Measurements from ENCODE around the gene GCGR. TPM values are rescaled to one million over a fixed set of nuclear protein-coding genes. Genes with fewer than 3 reads are reported as not detected.

Gene GCGR
- total and polyA plus RNA-seq, 2 experiments from 2014 or later = 0.17 to 0.23 TPM

DNA sequence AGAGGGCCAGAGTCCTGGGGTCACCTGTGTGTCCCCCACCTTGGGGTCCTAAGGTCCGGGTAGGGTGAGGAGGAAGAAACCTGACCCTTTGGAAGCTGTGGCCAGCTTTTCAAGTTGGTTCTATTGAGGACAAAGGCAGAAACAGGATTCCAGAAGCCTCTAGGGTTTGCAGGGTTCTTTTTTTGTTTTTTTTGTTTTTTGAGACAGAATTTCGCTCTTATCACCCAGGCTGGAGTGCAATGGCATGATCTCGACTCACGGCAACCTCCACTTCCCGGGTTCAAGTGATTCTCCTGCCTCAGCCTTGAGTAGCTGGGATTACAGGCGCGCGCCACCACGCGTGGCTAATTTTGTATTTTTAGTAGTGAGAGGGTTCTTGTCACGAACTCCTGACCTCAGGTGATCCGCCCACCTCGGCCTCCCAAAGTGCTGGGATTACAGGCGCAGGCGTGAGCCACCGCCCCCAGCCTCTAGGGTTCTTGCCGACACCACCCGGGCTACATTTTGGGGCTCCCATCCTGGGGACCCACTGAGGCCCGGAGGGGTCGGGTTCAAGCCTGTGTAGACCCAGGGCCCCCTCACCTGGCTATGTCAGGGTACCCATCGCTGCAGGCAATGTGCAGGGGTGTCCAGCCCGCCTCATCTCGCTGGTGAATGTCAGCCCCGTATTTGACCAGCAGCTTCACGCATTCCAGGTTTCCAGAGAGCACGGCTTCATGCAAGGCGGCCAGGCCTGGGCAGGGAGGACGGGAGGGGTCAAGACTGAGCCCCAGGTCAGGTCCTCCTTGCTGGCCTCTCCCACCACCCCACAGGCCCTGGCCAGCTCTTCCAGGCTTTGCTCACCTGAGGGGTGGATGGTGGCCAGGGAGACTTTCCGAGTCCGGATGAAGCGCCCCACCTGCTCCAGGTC lies 30.2 kb downstream of the GCGR start:
- Histone ChIP-seq H2AFZ (peak overlapping the region; percentile 78; the same call in 1 of the 2 replicates), H3F3A (replicated peaks; ENCODE audit: low read depth) (peaks cover 21% of the 10 kb centered on the region; the same call in 1 of the 2 replicates), H3K4me1 (ENCODE audit: insufficient read depth) (peaks cover 11% of the 10 kb centered on the region), H3K27me3 (ENCODE audit: insufficient read depth) (no peaks in the 10 kb centered on the region), H3K27ac (ENCODE audit: low read depth) (peak overlapping the region; percentile 87; the same call in 1 of the 2 replicates), H3K79me2 (replicated peaks; ENCODE audit: insufficient read depth) (peaks cover 9% of the 10 kb centered on the region), H3K36me3 (ENCODE audit: insufficient read depth) (no peaks in the 10 kb centered on the region), H3K4me3 (peak overlapping the region; percentile 93), H3K9me2 (ENCODE audit: insufficient read depth) (no peaks in the 10 kb centered on the region), H3K4me2 (peak overlapping the region; percentile 93), H4K20me1 (replicated peaks; ENCODE audit: insufficient read depth) (no peaks in the 10 kb centered on the region; the same call in 1 of the 2 replicates)
- DNase-seq (ENCODE audit: low spot score) (no peak), ATAC-seq (no peak)
- Mint-ChIP-seq H3K27ac (peak overlapping the region; percentile 94), H3K36me3 (ENCODE audit: low read depth) (peaks cover 3% of the 10 kb centered on the region; the same call in 1 of the 3 replicates), H3K27me3 (ENCODE audit: insufficient read depth, low read depth, poor library complexity) (peaks cover 9% of the 10 kb centered on the region), H3K4me3 (peak overlapping the region; percentile 93), H3K9me3 (no peaks in the 10 kb centered on the region), H3K4me1 (peaks cover 15% of the 10 kb centered on the region)
- TF ChIP-seq EZH2 (IDR thresholded peaks at IDR 0.05; ENCODE audit: low read depth, unreplicated experiment) (no peak), POLR2AphosphoS5 (IDR thresholded peaks at IDR 0.05; ENCODE audit: low read depth) (peak; percentile 13; the same call in 1 of the 2 replicates)

DNA sequence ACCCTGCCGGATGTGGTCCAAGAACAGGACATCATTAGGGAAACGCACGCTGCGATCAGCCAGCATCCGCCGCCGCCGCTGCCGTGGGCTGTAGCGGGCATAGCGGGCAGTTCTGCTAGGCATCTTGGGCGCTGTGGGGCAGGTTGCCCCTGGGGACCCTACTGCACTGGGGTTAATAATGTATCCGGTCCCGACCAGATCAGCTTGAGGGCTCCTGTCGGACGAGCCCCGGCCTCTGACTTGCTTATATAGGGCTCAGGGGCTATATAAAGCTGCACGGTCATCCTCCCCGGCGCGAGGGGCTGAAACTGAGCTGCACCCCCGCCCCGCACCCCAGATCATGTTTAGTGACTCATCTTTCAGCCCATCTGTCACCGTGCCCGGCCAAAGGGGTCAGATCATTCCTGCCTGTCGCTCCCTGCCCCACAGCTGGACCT lies 30.9 kb downstream of the GCGR start, which contains the start of gene PPP1R27:
TSS of gene PPP1R27 (minus strand) at position 220 of the 437 bp plus-strand sequence. CDS start at position 123, 97 bp downstream.
- TF ChIP-seq NANOG (IDR thresholded peaks at IDR 0.05; ENCODE audit: borderline replicate concordance) (no peak), CREB1 (CRISPR knock-in tag; IDR thresholded peaks at IDR 0.05; ENCODE audit: low read depth) (no peak), ZNF114 (CRISPR knock-in tag; IDR thresholded peaks at IDR 0.05) (no peak), EZH2phosphoT487 (IDR thresholded peaks at IDR 0.05; ENCODE audit: unreplicated experiment) (no peak), REST (IDR thresholded peaks at IDR 0.05; ENCODE audit: unreplicated experiment) (no peak), JUNB (IDR thresholded peaks at IDR 0.05; ENCODE audit: unreplicated experiment) (no peak), STAT1 (IDR thresholded peaks at IDR 0.05; ENCODE audit: unreplicated experiment) (no peak)
- TF ChIP-seq, protein P1, sequence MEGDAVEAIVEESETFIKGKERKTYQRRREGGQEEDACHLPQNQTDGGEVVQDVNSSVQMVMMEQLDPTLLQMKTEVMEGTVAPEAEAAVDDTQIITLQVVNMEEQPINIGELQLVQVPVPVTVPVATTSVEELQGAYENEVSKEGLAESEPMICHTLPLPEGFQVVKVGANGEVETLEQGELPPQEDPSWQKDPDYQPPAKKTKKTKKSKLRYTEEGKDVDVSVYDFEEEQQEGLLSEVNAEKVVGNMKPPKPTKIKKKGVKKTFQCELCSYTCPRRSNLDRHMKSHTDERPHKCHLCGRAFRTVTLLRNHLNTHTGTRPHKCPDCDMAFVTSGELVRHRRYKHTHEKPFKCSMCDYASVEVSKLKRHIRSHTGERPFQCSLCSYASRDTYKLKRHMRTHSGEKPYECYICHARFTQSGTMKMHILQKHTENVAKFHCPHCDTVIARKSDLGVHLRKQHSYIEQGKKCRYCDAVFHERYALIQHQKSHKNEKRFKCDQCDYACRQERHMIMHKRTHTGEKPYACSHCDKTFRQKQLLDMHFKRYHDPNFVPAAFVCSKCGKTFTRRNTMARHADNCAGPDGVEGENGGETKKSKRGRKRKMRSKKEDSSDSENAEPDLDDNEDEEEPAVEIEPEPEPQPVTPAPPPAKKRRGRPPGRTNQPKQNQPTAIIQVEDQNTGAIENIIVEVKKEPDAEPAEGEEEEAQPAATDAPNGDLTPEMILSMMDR (conservative IDR thresholded peaks at IDR 0.05; ENCODE audit: low read depth in 2 of 2) = no peak
- TF ChIP-seq, protein P2, sequence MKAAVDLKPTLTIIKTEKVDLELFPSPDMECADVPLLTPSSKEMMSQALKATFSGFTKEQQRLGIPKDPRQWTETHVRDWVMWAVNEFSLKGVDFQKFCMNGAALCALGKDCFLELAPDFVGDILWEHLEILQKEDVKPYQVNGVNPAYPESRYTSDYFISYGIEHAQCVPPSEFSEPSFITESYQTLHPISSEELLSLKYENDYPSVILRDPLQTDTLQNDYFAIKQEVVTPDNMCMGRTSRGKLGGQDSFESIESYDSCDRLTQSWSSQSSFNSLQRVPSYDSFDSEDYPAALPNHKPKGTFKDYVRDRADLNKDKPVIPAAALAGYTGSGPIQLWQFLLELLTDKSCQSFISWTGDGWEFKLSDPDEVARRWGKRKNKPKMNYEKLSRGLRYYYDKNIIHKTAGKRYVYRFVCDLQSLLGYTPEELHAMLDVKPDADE (IDR thresholded peaks at IDR 0.05) = no peak
- H3K4me3 Mint-ChIP-seq = peak within 1 kb of the TSS; percentile 93
- H3K36me3 Mint-ChIP-seq (ENCODE audit: low read depth) = peaks cover 3% of the 10 kb centered on the region; the same call in 1 of the 3 replicates
- H3K27ac Mint-ChIP-seq = peak within 1 kb of the TSS; percentile 94
- peaks cover 10% of the 10 kb centered on the region for H3K4me1 Mint-ChIP-seq
- H3K36me3 ChIP-seq (ENCODE audit: insufficient read depth) = no peaks in the 10 kb centered on the region
- H3K79me2 ChIP-seq (replicated peaks; ENCODE audit: insufficient read depth) = peaks cover 9% of the 10 kb centered on the region
- no peak within 1 kb of the TSS for H2AFZ ChIP-seq
- H3K27me3 Mint-ChIP-seq (ENCODE audit: insufficient read depth, low read depth, poor library complexity) = peaks cover 7% of the 10 kb centered on the region
- H4K20me1 ChIP-seq (replicated peaks; ENCODE audit: insufficient read depth) = no peaks in the 10 kb centered on the region; the same call in 1 of the 2 replicates
- H3K4me3 ChIP-seq = peak within 1 kb of the TSS; percentile 93
- H3K9me2 ChIP-seq (ENCODE audit: insufficient read depth) = no peaks in the 10 kb centered on the region
- H3K4me1 ChIP-seq (ENCODE audit: insufficient read depth) = peaks cover 11% of the 10 kb centered on the region
- DNase-seq (ENCODE audit: low spot score) = no peak
- 0 out of 2 replicates have a peak within 1 kb of the TSS, but pooled peaks have one; percentile 87 for H3K27ac ChIP-seq (ENCODE audit: low read depth)
- H3K27me3 ChIP-seq (ENCODE audit: insufficient read depth) = no peaks in the 10 kb centered on the region
- peak within 1 kb of the TSS; percentile 93 for H3K4me2 ChIP-seq
- ATAC-seq = no peak
- no peaks in the 10 kb centered on the region for H3K9me3 Mint-ChIP-seq
- peaks cover 21% of the 10 kb centered on the region; the same call in 1 of the 2 replicates for H3F3A ChIP-seq (replicated peaks; ENCODE audit: low read depth)

Data from GM23338 (cell line).